H1 (cell line): ENCODE results near the gene KPRP.

ENCODE experiments used
- CEBPB ChIP-seq: IDR thresholded peaks from 2 replicates; pipeline ENCODE4 v1.6.1; 2012; ENCODE audit warnings: low read depth, low read length
- CTCF ChIP-seq, 3 experiments: IDR thresholded peaks; 1 replicate in 2 of 3; 2 replicates in 1 of 3; pipeline versions ENCODE4 v1.5.1 to v1.6.1; 2011; ENCODE audit warnings: low read length in 3 of 3, mild to moderate bottlenecking in 3 of 3, inconsistent platforms in 2 of 3, low read depth in 1 of 3, moderate library complexity in 1 of 3; ENCODE audit not compliant: insufficient read depth in 1 of 3; ENCODE audit errors: control extremely low read depth in 1 of 3
- EZH2 ChIP-seq: fragments of 200-600 bp; sonication (generic); IDR thresholded peaks from 2 replicates; pipeline ENCODE4 v1.7.1; 2012; ENCODE audit warnings: low read depth, mild to moderate bottlenecking, moderate library complexity, low read length, inconsistent platforms; ENCODE audit not compliant: severe bottlenecking
- SIRT6 ChIP-seq: IDR thresholded peaks from one replicate; pipeline ENCODE4 v1.7.1; 2012; ENCODE audit warnings: low read length, inconsistent platforms
- SP1 ChIP-seq: IDR thresholded peaks from 2 replicates; pipeline ENCODE4 v1.6.1; 2011; ENCODE audit warnings: low read depth, low read length

GRCh38 chr1:152774875-152775274, 17.1 kb downstream of the KPRP start, which contains the start of gene LCE1F:
- no peak for TF ChIP-seq EZH2
- no peak for TF ChIP-seq CEBPB
- TF ChIP-seq SP1, result no peak
- TF ChIP-seq CTCF (IDR thresholded peaks at IDR 0.05; ENCODE audit: control extremely low read depth in 1 of 3, insufficient read depth in 1 of 3, low read depth in 1 of 3, low read length in 3 of 3), result no peak
- TF ChIP-seq SIRT6, result no peak
